Measurements from ENCODE around the gene SMAP2.

SMAP2 gene

DNA sequence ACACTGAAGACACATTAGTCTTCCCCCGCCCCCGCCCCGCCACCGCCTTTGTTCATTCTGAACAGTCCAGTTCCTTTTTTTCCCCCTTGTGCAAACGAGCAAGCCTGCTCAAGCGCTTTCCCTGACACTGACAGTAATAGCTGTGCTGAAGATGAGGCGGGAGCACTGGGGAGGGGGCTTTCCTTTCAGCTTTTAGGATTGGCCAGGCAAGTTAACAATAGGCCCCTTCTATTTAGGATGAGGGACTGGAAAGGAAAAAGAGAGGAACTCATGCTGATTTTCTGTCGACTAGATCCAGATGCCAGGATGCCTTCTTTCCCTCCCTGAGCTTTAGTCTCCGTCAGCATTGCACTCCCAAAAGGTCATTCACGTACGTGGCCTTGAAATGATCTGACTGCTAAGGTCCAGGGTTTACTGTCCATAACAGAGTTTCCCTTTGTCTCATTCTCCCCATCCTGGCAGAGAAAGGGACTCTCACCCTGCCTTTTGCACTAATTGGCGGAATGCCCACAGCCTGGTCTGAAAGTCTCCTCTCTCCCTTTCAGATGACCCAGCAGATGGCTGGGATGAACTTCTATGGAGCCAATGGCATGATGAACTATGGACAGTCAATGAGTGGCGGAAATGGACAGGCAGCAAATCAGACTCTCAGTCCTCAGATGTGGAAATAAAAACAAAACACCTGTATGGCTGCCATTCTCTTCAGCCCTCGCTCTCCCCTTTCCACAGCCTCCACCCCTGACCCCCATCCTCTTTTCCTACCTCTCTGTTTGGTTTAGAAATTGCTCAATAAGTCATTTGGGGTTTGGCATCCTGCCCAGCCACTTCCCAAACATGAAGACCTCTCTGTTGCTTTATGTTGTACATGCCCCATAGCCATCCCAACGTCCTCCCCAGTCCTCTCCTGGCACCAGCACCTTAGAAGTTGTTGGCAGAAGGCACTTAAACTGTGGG is 48.2 kb downstream of the SMAP2 start:
- no peak for DNase-seq (ENCODE audit: low read depth in 2 of 2)

GRCh38 chr1:40422630-40423263 is 49.2 kb downstream of the SMAP2 start:
- no peak for DNase-seq (ENCODE audit: low read depth in 2 of 2)

- DNase-seq (ENCODE audit: low read depth in 2 of 2): no peak
These were observed 49.7 kb downstream of the SMAP2 start for GRCh38 chr1:40423264-40423642.

DNA sequence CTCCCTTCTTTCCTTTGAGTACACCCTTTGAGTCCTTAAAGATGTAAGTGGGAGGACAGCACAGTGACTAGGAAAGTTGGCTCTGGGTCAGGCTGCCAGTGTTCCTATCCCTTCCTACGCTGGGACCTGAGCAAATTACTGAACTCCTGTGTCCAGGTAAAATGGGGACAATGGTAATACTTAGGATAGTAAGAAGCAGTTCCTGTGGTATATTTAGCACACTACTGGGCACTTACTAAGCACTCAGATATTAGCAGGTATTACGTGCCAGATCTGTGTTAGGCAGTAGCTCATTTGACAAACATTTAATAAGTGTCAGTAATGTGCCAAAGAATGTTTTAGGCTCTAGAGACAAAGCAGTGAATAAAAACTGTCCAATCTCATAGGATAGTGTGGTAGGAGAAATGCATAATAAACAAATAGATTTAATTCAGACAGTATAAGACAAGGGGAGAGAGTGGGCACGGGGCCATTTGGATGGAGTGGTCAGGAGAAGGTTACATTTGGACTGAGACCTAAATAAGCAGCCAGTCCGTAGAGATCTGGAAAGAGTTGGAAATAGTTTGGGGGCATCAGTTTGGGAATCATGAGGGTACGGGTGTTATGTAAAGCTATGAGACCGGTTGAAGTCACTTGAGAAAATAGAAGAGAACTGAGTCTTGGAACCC is 50.6 kb downstream of the SMAP2 start:
- no peak for DNase-seq (ENCODE audit: low read depth in 2 of 2)

DNA sequence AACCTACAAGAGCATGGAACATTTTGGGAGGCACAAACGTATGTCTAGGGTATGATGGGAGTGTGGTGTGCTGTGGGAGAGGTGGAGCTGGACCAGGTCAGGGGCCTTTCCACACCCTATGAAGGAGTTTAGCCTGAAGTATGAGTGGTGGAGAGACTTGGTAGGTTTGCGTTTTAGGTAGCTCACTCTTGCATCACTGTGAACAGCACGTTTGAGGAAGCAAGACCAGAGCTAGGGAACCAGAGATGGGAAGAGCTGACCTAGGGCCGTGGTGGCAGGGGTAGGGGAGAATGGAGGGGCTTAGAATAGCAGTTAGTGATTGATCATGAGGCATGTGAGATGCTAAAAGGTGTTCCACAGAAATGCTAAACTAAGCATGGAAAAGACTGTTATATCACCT is 51.7 kb downstream of the SMAP2 start:
- DNase-seq (ENCODE audit: low read depth in 2 of 2): no peak

DNA sequence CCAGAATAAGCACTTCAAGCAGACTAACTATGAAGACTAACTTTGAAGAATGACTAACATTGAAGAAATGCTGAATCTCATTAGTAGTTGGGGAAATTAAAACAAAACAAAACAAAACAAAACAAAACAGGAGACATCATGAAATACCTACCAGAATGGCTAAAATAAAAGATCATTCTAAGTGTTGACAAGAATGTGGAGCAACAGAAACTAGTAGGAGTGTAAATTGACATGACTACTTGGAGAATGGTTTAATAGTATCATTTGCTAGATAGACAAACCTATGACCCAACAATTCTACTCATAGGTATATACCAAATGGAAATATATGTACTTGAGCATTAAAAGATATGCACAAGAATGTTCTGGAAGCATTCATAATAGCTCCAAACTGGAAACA is 57.9 kb downstream of the SMAP2 start:
- no peak for DNase-seq (ENCODE audit: low read depth in 2 of 2)

DNA sequence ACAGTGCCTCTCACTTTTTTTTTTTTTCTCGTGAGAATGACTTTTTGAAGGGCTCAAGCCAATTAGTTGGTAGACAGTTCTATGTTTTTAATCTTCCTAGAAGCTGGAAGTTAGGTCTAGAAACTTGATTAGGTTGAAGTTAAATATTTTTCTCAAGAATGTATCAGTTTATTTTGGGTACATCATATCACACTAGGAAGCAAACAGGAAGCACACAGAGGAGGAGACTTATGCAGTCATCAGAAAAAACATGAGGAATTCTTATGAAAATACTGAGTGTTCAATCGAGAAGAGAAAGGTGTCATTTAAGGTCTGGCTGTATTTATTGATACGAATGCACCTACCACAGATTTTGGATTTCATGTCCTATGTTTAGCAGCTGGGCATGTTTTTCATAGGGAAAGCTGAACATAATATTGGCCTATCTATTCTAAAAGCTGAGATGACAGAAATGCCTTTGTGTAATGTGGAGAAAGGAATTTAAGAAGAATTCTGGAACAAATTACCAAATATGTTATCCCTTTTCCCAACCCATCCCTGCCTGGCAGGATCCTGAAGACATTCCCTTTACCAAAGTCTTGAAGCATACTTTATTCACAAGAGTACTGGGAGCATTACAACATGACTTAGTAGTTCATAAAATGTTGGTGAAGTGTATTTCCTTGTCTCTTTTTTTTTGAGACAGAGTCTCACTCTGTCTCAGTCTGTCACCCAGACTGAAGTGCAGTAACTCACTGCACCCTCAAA is 59.3 kb downstream of the SMAP2 start:
- no peak for DNase-seq (ENCODE audit: low read depth in 2 of 2)

GRCh38 chr1:40435471-40435870 is 61.9 kb downstream of the SMAP2 start:
- DNase-seq (ENCODE audit: low read depth in 2 of 2): no peak

DNA sequence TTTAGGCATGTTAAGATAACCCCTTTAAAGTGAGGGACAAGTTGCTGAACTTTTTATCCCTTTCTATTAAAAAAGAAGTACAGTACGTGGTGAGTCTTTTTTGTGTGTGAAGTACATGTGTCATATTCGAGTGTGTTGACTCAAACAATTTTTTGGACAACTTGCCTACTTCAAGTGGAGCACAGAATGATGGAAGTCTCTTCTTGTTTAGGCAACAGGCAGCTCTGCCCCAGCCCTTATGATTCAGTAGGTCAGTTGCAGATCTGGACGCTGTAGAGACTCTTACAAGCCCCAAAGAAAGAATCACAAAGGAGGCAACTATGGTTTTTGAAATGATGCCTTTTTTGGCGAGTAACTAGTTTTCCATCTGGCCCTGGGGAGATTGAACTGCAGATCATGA is 62.3 kb downstream of the SMAP2 start:
- no peak for DNase-seq (ENCODE audit: low read depth in 2 of 2)

DNA sequence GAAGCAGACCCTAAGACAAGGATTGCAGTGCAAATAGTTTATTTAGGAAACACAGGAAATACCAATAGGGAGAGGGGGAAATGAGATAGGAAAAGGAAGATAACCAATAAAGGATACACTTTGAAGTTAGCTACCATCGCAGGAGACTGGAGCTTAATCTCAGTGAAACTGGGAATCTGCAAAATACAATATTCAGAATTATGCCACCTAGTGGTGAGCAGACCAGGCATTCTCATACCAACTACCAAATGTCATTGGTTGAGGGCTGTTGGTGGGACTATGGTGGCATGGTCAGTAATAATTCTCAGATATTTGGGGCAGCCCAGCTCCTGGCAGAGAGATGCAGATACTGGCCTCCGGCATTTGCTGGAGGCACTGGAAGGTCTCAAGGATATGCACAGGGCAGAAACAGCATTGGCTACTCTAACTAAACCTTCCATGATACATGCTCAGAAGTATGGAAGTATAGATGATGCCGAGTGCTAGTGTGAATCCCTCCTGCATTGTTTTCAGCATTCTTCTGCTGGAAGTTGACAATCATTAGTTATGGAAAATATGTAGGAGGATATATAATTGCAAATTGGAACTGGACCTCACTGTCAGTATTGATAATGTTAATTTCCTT is 65.0 kb downstream of the SMAP2 start:
- no peak for DNase-seq (ENCODE audit: low read depth in 2 of 2)

DNA sequence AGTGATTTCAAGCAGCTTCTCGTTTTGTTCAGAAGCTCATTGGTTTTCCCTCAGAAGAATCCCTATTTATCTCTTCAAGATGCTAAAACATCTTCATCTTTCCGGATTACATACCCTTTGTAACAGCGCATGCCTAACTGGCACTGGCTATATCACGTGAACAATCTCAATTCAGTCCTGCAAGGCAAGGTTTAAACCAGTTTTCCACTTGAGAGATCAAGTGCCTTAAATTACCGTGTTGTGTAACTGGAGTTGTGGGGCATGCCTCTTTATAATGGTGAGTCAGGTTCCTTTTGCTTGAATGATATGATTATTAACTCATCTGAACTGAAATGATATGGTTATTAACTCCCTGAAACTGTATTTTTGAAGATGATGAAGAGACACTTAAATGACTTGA is 65.7 kb downstream of the SMAP2 start:
- no peak for DNase-seq (ENCODE audit: low read depth in 2 of 2)

DNA sequence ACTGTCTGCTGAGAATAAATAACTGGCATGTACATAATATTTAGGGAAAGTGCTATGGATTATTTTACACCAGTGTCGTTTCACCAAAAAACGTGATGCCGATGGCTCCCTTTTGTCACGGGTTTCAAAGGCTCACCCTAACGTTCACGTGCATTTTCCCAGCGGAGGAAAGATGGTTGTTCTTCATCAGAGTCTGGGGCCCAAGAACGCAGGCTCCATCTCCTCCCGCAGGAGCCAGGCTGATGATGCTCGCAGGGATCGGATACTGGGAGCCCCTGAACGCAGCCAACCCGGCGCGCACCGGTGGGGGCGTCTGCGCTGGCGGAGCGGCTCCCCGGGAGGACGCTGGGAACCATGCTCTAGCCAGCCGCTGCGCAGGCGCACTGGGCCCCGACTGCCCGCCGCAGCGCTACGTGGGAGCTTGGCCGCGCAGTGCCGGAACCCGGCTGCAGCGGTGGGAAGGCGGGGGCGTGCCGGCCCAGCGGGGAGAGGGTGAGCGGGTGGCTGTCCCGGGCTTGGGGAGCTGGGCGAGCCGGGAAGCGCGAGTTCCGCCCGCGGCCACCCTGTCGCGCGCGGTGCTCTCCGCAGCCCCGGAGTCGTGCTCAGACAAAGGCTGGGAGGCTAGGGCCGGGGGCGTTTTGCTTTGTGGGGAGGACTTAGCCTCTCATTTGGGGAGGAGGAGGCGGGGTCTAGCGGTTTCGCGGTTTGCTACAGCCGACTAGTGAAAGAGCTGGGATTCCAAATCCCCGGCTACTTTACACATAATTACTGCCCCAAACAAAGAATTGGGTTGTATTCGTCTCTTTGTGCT is 76.4 kb downstream of the SMAP2 start, which contains the start of gene ZFP69B:
Gene ZFP69B (plus strand): TSS at position 793 of the 811 bp plus-strand sequence. CDS start 486 bp downstream, outside the sequence.
- DNase-seq (ENCODE audit: low read depth in 2 of 2): peak; percentile 74 to 75

DNA sequence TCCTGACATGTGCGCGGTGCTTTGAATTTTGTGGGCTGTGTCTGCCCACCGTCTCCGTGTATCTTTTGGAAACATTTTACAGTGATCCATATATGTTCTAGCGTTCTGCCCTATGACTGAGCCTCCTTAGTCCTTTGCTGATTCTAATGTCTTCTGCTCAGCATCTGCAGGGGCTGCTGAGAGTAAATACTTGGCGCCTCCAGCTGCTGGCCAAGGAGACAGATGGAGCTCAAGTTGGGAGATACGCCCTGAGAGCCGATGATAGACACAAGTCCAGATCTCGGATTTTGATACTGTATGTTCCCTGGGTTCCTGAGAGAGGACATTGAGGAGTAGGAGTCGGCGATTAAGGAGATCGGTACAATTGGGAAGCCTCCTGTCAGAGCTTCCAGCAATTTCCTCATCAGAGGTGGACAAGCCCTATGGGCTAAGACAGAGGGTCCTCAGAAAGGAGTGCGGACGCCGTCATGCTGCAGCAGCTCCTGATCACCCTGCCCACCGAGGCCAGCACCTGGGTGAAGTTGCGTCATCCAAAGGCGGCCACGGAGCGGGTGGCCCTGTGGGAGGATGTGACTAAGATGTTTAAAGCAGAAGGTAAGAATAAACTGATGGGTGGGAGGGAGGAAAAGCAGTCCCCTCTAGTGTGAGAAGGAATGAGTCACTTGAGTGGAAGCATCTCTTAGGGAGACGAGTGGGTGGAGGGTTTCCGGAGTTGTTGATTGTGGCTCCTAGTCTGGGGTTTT is 77.1 kb downstream of the SMAP2 start:
- peak; percentile 60 to 66 for DNase-seq (ENCODE audit: low read depth in 2 of 2)

DNA sequence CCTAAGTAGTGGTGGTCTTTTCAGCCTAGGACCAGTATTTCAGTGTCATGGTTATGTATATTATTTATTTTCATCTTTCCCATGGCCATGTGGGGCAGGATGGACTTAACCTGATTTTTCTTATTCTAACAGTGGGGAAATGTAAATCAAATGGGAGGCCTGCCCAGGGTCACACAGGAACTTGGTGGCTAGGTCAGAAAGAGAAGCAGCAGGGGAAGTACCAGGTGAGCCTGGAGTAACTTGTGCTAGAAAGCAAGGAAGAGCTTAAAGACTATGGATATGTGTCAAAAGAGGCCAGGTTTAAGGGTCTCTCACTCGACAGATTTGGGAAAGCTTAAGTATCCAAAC is 77.7 kb downstream of the SMAP2 start:
- no peak for DNase-seq (ENCODE audit: low read depth in 2 of 2)

DNA sequence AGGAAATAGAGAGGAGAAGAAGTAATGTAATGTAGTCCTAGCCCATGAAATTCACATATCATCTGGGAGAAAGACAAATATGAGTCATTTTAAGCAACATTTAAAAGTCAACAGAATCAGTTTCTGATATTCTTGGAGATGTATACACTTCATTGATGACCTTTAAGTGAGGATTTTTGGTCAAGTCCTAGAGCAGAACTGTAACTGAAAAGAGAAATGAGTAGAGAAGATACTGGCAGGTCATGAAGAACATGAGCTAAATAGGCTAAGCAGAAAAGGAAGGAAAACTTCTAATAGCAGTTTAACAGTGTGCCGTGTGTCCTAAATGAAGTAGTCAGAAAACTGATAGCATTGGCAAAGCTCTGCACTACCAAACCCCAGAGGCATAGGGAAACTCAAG is 81.3 kb downstream of the SMAP2 start:
- DNase-seq (ENCODE audit: low read depth in 2 of 2): no peak

DNA sequence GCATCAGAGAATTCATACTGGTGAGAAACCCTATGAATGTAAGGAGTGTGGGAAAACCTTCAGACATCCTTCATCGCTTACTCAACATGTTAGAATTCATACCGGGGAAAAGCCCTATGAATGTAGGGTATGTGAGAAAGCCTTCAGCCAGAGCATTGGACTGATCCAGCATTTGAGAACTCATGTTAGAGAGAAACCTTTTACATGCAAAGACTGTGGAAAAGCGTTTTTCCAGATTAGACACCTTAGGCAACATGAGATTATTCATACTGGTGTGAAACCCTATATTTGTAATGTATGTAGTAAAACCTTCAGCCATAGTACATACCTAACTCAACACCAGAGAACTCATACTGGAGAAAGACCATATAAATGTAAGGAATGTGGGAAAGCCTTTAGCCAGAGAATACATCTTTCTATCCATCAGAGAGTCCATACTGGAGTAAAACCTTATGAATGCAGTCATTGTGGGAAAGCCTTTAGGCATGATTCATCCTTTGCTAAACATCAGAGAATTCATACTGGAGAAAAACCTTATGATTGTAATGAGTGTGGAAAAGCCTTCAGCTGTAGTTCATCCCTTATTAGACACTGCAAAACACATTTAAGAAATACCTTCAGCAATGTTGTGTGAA is 89.5 kb downstream of the SMAP2 start:
- no peak for DNase-seq (ENCODE audit: low read depth in 2 of 2)

DNA sequence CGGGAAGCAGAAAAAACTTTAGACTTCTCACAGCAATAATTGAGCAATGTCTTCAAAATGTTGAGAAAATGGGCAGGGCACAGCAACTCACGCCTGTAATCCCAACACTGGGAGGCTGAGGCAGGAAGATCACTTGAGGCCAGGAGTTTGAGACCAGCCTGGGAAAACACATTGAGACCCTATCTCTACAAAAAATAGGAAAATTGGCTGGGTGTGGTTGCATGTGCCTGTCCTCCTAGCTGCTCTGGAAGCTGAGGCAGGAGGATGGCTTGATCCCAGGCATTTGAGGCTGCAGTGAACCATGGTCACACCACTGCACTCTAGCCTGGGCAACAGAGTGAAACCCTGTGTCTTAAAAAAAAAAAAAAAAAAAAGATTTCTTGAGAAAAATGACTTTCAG is 95.8 kb downstream of the SMAP2 start:
- DNase-seq (ENCODE audit: low read depth in 2 of 2): no peak
